Nephron (organoid): ENCODE results near the gene KIRREL3.

Experiments
- H3K27ac Mint-ChIP-seq, 3 experiments: 2 replicates each; pipeline ENCODE4 v1.8.0; 2020; ENCODE audit warnings: mixed read lengths in 3 of 3, mild to moderate bottlenecking in 2 of 3, moderate library complexity in 1 of 3
- H3K27me3 Mint-ChIP-seq: 2 replicates; pipeline ENCODE4 v1.8.0; 2021; ENCODE audit warnings: low read depth, mild to moderate bottlenecking, moderate library complexity, mixed read lengths
- H3K36me3 Mint-ChIP-seq: 2 replicates; pipeline ENCODE4 v1.8.0; 2020; ENCODE audit warnings: low read depth, mixed read lengths
- H3K4me1 Mint-ChIP-seq: 2 replicates; pipeline ENCODE4 v1.8.0; 2020; ENCODE audit warnings: mixed read lengths
- H3K4me3 Mint-ChIP-seq, 3 experiments: 2 replicates each; pipeline ENCODE4 v1.8.0; 2020; ENCODE audit warnings: mild to moderate bottlenecking in 3 of 3, mixed read lengths in 3 of 3, moderate library complexity in 2 of 3
- H3K9me3 Mint-ChIP-seq: 2 replicates; pipeline ENCODE4 v1.8.0; 2020; ENCODE audit warnings: mixed read lengths
- CTCF ChIP-seq, 3 experiments: fragments of 200-600 bp; sonication (generic); IDR thresholded peaks; one replicate each; pipeline ENCODE4 v1.5.0; 2021; ENCODE audit warnings: antibody characterized with exemption in 3 of 3; ENCODE audit not compliant: unreplicated experiment in 3 of 3

Gene KIRREL3

GRCh38 chr11:126545057-126545555 lies 455.5 kb downstream of the KIRREL3 start:
- peaks cover 32% of the 10 kb centered on the region for H3K4me1 Mint-ChIP-seq
- no peaks in the 10 kb centered on the region for H3K9me3 Mint-ChIP-seq
- H3K36me3 Mint-ChIP-seq: no peaks in the 10 kb centered on the region
- no peak for TF ChIP-seq CTCF (IDR thresholded peaks at IDR 0.05; ENCODE audit: unreplicated experiment in 3 of 3)
- peak overlapping the region in 1 of 3 experiments; percentile 22 for H3K4me3 Mint-ChIP-seq
- H3K27me3 Mint-ChIP-seq: peaks cover 23% of the 10 kb centered on the region
- peak overlapping the region in 2 of 3 experiments; percentile 20 to 64 for H3K27ac Mint-ChIP-seq

GRCh38 chr11:126544108-126545056 lies 456.2 kb downstream of the KIRREL3 start:
- no peak for TF ChIP-seq CTCF (IDR thresholded peaks at IDR 0.05; ENCODE audit: unreplicated experiment in 3 of 3)
- no peaks in the 10 kb centered on the region for H3K9me3 Mint-ChIP-seq
- peak overlapping the region in 2 of 3 experiments; percentile 22 for H3K4me3 Mint-ChIP-seq
- peak overlapping the region; percentile 8 to 64 (median 20) for H3K27ac Mint-ChIP-seq
- peaks cover 16% of the 10 kb centered on the region for H3K27me3 Mint-ChIP-seq
- peaks cover 32% of the 10 kb centered on the region for H3K4me1 Mint-ChIP-seq
- H3K36me3 Mint-ChIP-seq: no peaks in the 10 kb centered on the region

- H3K27me3 Mint-ChIP-seq: peaks cover 16% of the 10 kb centered on the region
- no peaks in the 10 kb centered on the region for H3K9me3 Mint-ChIP-seq
- peak overlapping the region in 1 of 3 experiments; percentile 22 for H3K4me3 Mint-ChIP-seq
- no peaks in the 10 kb centered on the region for H3K36me3 Mint-ChIP-seq
- H3K27ac Mint-ChIP-seq: peak overlapping the region; percentile 8 to 64 (median 20)
- no peak for TF ChIP-seq CTCF (IDR thresholded peaks at IDR 0.05; ENCODE audit: unreplicated experiment in 3 of 3)
- peaks cover 32% of the 10 kb centered on the region for H3K4me1 Mint-ChIP-seq
Measured at GRCh38 chr11:126543691-126544090, 456.9 kb downstream of the KIRREL3 start.

GRCh38 chr11:126542334-126543015 lies 458.1 kb downstream of the KIRREL3 start:
- Mint-ChIP-seq H3K9me3 (no peaks in the 10 kb centered on the region), H3K27me3 (peaks cover 14% of the 10 kb centered on the region), H3K4me1 (peaks cover 38% of the 10 kb centered on the region), H3K27ac (peak overlapping the region in 1 of 3 experiments; percentile 22), H3K36me3 (no peaks in the 10 kb centered on the region), H3K4me3 (no peak overlapping the region)
- no peak for TF ChIP-seq CTCF (IDR thresholded peaks at IDR 0.05; ENCODE audit: unreplicated experiment in 3 of 3)

- H3K4me3 Mint-ChIP-seq: no peak overlapping the region
- TF ChIP-seq CTCF (IDR thresholded peaks at IDR 0.05; ENCODE audit: unreplicated experiment in 3 of 3): no peak
- peaks cover 20% of the 10 kb centered on the region for H3K4me1 Mint-ChIP-seq
- H3K27me3 Mint-ChIP-seq: peaks cover 30% of the 10 kb centered on the region
- H3K9me3 Mint-ChIP-seq: no peaks in the 10 kb centered on the region
- H3K27ac Mint-ChIP-seq: no peak overlapping the region
- no peaks in the 10 kb centered on the region for H3K36me3 Mint-ChIP-seq
Measured at GRCh38 chr11:126538071-126538470, 462.5 kb downstream of the KIRREL3 start.
